Measurements from ENCODE around the gene ATP7B.

GRCh38 chr13:51997186-51997585 is 14.1 kb downstream of the ATP7B start:
- TF ChIP-seq POLR2AphosphoS5 (IDR thresholded peaks at IDR 0.05) (no peak), CTCF (IDR thresholded peaks at IDR 0.05) (no peak), POLR2A (IDR thresholded peaks at IDR 0.05) (no peak)

Data from transverse colon (tissue), 4 donors.